GM12878 (cell line): ENCODE results near the gene ULK1. TPM values are rescaled to one million over a fixed set of nuclear protein-coding genes. Genes with fewer than 3 reads are reported as not detected.

ENCODE experiments used
- ATAC-seq: fragments of 200-7000 bp; cut with Tn5 transposase; 3 replicates; pipeline ENCODE4 v1.9.1; 2020; ENCODE audit warnings: mild to moderate bottlenecking, moderate library complexity
- BruUV-seq: library from RNA; stranded (reverse); fragments of 400-500 nt; replicated peaks from 2 replicates; lab custom pipeline; 2021; lab: Mats Ljungman, UMichigan
- CTCF ChIA-PET: fragments of 300-600 bp; sonication (Branson Sonifier 250); formaldehyde crosslinking; extraction: SDS; loops from one replicate; lab custom pipeline; 2021; ENCODE audit warnings: inconsistent platforms; lab: Yijun Ruan, JAX
- POLR2A ChIA-PET: fragments of 350-600 bp; formaldehyde crosslinking; extraction: SDS; loops from one replicate; lab custom pipeline; 2021; ENCODE audit warnings: inconsistent platforms; lab: Charles Lee
- RAD21 ChIA-PET: fragments of 300-600 bp; sonication (Branson Sonifier 250); formaldehyde crosslinking; loops from one replicate; lab custom pipeline; 2023; ENCODE audit warnings: antibody characterized with exemption; ENCODE audit not compliant: unreplicated experiment; lab: Charles Lee
- SMC1A ChIA-PET: fragments of 300-600 bp; sonication (Branson Sonifier 250); formaldehyde crosslinking; loops from one replicate; lab custom pipeline; 2023; ENCODE audit not compliant: unreplicated experiment, uncharacterized antibody; lab: Charles Lee
- DNase-seq: peaks from one replicate; pipeline ENCODE4 v3.0.0-alpha.2; 2011; ENCODE audit warnings: low read depth, low spot score
- FAIRE-seq: peaks from 3 replicates; lab custom pipeline; 2011; peaks lifted over from hg19 to GRCh38; lab: Jason Lieb, UNC
- H2AFZ ChIP-seq: 2 replicates; pipeline ENCODE4 v1.6.0; 2011; ENCODE audit warnings: low read depth, low read length, control low read depth; ENCODE audit not compliant: control insufficient read depth
- H3K27ac ChIP-seq: 2 replicates; pipeline ENCODE4 v1.5.1; 2011; ENCODE audit warnings: control low read depth; ENCODE audit not compliant: control insufficient read depth, insufficient read depth
- H3K27me3 ChIP-seq, 2 experiments: replicated peaks in 1 of 2; 2 replicates each; pipeline versions ENCODE4 v1.6.0 to v1.6.1; 2011; ENCODE audit warnings: low read length in 1 of 2; ENCODE audit not compliant: control insufficient read depth in 2 of 2, insufficient read depth in 2 of 2
- H3K36me3 ChIP-seq, 2 experiments: 2 replicates each; pipeline ENCODE4 v1.5.1; 2011; ENCODE audit warnings: low read length in 1 of 2; ENCODE audit not compliant: control insufficient read depth in 2 of 2, insufficient read depth in 2 of 2
- H3K4me1 ChIP-seq: 2 replicates; pipeline ENCODE4 v1.6.1; 2011; ENCODE audit warnings: mild to moderate bottlenecking, low read length, moderate library complexity, mixed read lengths; ENCODE audit not compliant: control insufficient read depth, insufficient read depth
- H3K4me2 ChIP-seq: 2 replicates; pipeline ENCODE4 v1.6.0; 2011; ENCODE audit warnings: control low read depth; ENCODE audit not compliant: control insufficient read depth, insufficient read depth
- H3K4me3 ChIP-seq: fragments of 200-600 bp; sonication (generic); 2 replicates; pipeline ENCODE4 v1.5.1; 2016
- H3K79me2 ChIP-seq: 2 replicates; pipeline ENCODE4 v1.6.0; 2011; ENCODE audit warnings: low read length; ENCODE audit not compliant: control insufficient read depth, insufficient read depth
- H3K9ac ChIP-seq: 2 replicates; pipeline ENCODE4 v1.8.0; 2011; ENCODE audit warnings: low read length, control low read depth, mixed read lengths; ENCODE audit not compliant: control insufficient read depth, insufficient read depth
- H3K9me3 ChIP-seq: replicated peaks from 3 replicates; pipeline ENCODE4 v1.5.1; 2011; ENCODE audit warnings: mild to moderate bottlenecking, low read length; ENCODE audit not compliant: control insufficient read depth, insufficient read depth
- H4K20me1 ChIP-seq: 2 replicates; pipeline ENCODE4 v1.6.0; 2011; ENCODE audit not compliant: control insufficient read depth, insufficient read depth
- BCL11A ChIP-seq: IDR thresholded peaks from 2 replicates; pipeline ENCODE4 v1.6.1; 2011; ENCODE audit warnings: low read depth, low read length
- GABPA ChIP-seq: IDR thresholded peaks from 2 replicates; pipeline ENCODE4 v1.6.1; 2014; ENCODE audit warnings: antibody characterized with exemption, low read depth, mild to moderate bottlenecking, inconsistent platforms
- GATAD2B ChIP-seq: fragments of 450-650 bp; conservative IDR thresholded peaks from 2 replicates; pipeline ENCODE4 v1.6.1; 2017; ENCODE audit warnings: low read depth, mild to moderate bottlenecking, moderate library complexity
- KAT2A ChIP-seq: conservative IDR thresholded peaks from 2 replicates; pipeline ENCODE4 v1.6.1; 2011; ENCODE audit warnings: low read depth, low read length; ENCODE audit not compliant: control insufficient read depth
- KLF5 ChIP-seq: fragments of 450-650 bp; IDR thresholded peaks from 2 replicates; pipeline ENCODE4 v1.6.1; 2014; ENCODE audit warnings: mild to moderate bottlenecking; ENCODE audit not compliant: partially characterized antibody
- MXI1 ChIP-seq: fragments of 150-350 bp; IDR thresholded peaks from 2 replicates; pipeline ENCODE4 v1.6.1; 2011; ENCODE audit warnings: low read depth, mild to moderate bottlenecking, inconsistent platforms, low read length, improper control_type of control experiment
- MYC ChIP-seq: IDR thresholded peaks from 2 replicates; pipeline ENCODE4 v1.6.1; 2011; ENCODE audit warnings: mild to moderate bottlenecking, low read length, moderate library complexity, inconsistent platforms; ENCODE audit not compliant: insufficient read depth, insufficient replicate concordance, insufficient read length, severe bottlenecking
- SPI1 ChIP-seq: IDR thresholded peaks from 2 replicates; pipeline ENCODE4 v1.6.1; 2011; ENCODE audit warnings: low read depth, mild to moderate bottlenecking, low read length, moderate library complexity, borderline replicate concordance; ENCODE audit not compliant: insufficient read depth
- YY1 ChIP-seq: IDR thresholded peaks from 2 replicates; pipeline ENCODE4 v1.6.1; 2011; ENCODE audit warnings: low read depth, mild to moderate bottlenecking, low read length
- WGBS: methylation state at CpG from one replicate; pipeline ENCODE4 v1.1.6; 2016; ENCODE audit warnings: low lambda C conversion rate; ENCODE audit not compliant: insufficient replicate concordance, insufficient coverage; ENCODE audit errors: missing lambda C conversion rate; 5-methylcytosine and 5-hydroxymethylcytosine counted together
- in situ Hi-C: fragments of 300-500 bp; cut with MboI; formaldehyde crosslinking; loops from 9 replicates; pipeline ENCODE4 v1.14.3; 2018; ENCODE audit warnings: mixed read lengths
- intact Hi-C: fragments of 100-400 bp; cut with micrococcal nuclease; formaldehyde crosslinking; loops from one replicate; pipeline ENCODE4 v1.14.2; 2022; ENCODE audit not compliant: unreplicated experiment
- polyA plus RNA-seq, 11 experiments: library from polyadenylated mRNA; depleted of rRNA in 4 of 11; unstranded in 6 of 11; stranded (reverse) in 5 of 11; fragments of >200 nt; fragmentation: Nextera tagmentation in 4 of 11; fragmentation: Illumina TruSeq in 1 of 11; extraction: Ambion mirVana in 4 of 11; extraction: Trizol in 1 of 11; gene quantifications; 1 replicate in 1 of 11; 2 replicates in 10 of 11; pipeline versions ENCODE4 v1.2.1 to v1.2.3, GENCODE V29; 2011 to 2016; ENCODE audit warnings: inconsistent platforms in 2 of 11, missing spikeins in 2 of 11, low read depth in 1 of 11
- total RNA-seq, 4 experiments: library from RNA; depleted of rRNA in 3 of 4; stranded (reverse); fragments of >200 nt in 3 of 4; fragmentation: Illumina TruSeq in 1 of 4; extraction: Trizol in 1 of 4; gene quantifications; 2 replicates each; pipeline versions ENCODE4 v1.2.1 to v1.2.3, GENCODE V29; 2013 to 2021
- TF ChIP-seq, protein P1 (sequence below): IDR thresholded peaks from 2 replicates; pipeline ENCODE4 v1.6.1; 2011; ENCODE audit warnings: mild to moderate bottlenecking, low read depth, low read length, moderate library complexity; ENCODE audit not compliant: insufficient replicate concordance
- TF ChIP-seq, protein P2 (sequence below): fragments of 450-650 bp; IDR thresholded peaks from 2 replicates; pipeline ENCODE4 v1.6.1; 2016; ENCODE audit warnings: mild to moderate bottlenecking, moderate library complexity, borderline replicate concordance
- TF ChIP-seq, protein P3 (sequence below): fragments of 450-650 bp; IDR thresholded peaks from 2 replicates; pipeline ENCODE4 v1.6.1; 2017; ENCODE audit warnings: mild to moderate bottlenecking, moderate library complexity

The ULK1 gene
- total and polyA plus RNA-seq, 10 of the 15 experiments (the other 5 are each of a cell fraction or from before 2014, with no cell fraction given): 0.13 to 14.1 (median 1.5) TPM

DNA sequence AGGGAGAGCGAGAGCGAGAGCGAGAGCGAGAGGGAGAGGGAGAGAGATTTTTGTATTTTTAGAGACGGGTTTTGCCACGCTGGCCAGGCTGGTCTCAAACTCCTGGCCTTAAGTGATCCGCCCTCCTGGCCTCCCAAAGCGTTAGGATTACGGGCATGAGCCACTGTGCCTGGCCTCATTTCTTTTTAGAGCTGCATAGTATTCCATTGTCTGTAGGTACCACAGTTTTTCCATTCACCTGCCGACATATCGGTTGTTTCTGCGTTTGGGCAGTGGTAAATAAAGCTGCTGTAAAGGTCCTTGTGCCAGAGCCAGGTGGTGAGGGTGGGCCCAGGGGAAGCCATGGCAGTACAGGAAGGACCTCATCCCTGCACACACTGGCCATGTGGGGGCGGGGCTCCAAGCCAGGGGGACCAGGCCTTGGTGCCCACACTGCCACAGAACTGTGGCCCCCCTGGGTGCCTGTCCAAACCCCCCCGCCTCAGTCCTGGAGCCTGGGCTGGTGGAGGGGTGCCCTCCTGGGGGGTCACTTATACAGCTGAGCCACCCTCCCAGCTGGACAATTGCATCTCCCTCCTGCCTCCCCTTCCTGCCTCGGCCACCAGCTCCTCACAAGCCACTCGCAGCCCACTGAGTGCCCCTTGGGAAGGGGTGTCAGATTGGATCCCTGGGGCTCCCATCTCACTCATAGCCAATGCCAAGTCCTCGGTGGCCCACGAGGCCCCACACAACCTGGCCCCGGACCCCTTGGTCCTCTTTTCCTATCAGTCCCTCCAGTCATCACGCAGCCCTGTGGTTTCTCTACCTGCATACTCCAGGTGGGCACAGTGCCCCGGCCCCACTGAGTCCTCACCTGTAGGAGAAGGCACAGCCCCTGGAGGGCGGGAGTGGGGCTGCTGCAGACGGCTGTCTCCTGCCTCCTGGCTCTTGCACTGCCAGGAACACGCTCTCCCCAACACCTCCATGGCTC is 33.0 kb downstream of the ULK1 start:
- Histone ChIP-seq H2AFZ (no peak overlapping the region), H3K4me1 (peaks cover 21% of the 10 kb centered on the region), H3K9me3 (no peaks in the 10 kb centered on the region), H4K20me1 (no peaks in the 10 kb centered on the region), H3K79me2 (peaks cover 20% of the 10 kb centered on the region), H3K27me3 (no peaks in the 10 kb centered on the region), H3K27ac (no peak overlapping the region), H3K9ac (no peak overlapping the region), H3K4me2 (no peak overlapping the region), H3K4me3 (no peak overlapping the region), H3K36me3 (peaks cover 3 to 4% of the 10 kb centered on the region in 2 experiments; a peak in 3 of 4 replicates)
- WGBS: 81% methylated on average over 23 of the region's 24 CpGs
- ChIA-PET POLR2A (interaction anchor here (0.6 to 0.7 kb wide), 4 partner anchors 12 to 562 kb away, joined by 3 to 7 read pairs (median 4); no protein-coding TSS in a partner anchor), SMC1A (no interaction called here), RAD21 (interaction anchor here (0.6 kb wide), 1 partner anchor 1101 kb away, joined by 3 read pairs; no protein-coding TSS in a partner anchor), CTCF (no interaction called here)
- FAIRE-seq (no peak), DNase-seq (no peak), ATAC-seq (no peak)
- intact Hi-C loops: loop anchor here (2.0 kb wide), 2 partner anchors 21 to 33 kb away; partner anchors contain the start of genes EP400 and ULK1
- BruUV-seq: no TSS peak
- in situ Hi-C loops: no loop called here
- TF ChIP-seq, protein P1, sequence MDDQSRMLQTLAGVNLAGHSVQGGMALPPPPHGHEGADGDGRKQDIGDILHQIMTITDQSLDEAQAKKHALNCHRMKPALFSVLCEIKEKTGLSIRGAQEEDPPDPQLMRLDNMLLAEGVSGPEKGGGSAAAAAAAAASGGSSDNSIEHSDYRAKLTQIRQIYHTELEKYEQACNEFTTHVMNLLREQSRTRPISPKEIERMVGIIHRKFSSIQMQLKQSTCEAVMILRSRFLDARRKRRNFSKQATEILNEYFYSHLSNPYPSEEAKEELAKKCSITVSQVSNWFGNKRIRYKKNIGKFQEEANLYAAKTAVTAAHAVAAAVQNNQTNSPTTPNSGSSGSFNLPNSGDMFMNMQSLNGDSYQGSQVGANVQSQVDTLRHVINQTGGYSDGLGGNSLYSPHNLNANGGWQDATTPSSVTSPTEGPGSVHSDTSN: no peak
- TF ChIP-seq, protein P2, sequence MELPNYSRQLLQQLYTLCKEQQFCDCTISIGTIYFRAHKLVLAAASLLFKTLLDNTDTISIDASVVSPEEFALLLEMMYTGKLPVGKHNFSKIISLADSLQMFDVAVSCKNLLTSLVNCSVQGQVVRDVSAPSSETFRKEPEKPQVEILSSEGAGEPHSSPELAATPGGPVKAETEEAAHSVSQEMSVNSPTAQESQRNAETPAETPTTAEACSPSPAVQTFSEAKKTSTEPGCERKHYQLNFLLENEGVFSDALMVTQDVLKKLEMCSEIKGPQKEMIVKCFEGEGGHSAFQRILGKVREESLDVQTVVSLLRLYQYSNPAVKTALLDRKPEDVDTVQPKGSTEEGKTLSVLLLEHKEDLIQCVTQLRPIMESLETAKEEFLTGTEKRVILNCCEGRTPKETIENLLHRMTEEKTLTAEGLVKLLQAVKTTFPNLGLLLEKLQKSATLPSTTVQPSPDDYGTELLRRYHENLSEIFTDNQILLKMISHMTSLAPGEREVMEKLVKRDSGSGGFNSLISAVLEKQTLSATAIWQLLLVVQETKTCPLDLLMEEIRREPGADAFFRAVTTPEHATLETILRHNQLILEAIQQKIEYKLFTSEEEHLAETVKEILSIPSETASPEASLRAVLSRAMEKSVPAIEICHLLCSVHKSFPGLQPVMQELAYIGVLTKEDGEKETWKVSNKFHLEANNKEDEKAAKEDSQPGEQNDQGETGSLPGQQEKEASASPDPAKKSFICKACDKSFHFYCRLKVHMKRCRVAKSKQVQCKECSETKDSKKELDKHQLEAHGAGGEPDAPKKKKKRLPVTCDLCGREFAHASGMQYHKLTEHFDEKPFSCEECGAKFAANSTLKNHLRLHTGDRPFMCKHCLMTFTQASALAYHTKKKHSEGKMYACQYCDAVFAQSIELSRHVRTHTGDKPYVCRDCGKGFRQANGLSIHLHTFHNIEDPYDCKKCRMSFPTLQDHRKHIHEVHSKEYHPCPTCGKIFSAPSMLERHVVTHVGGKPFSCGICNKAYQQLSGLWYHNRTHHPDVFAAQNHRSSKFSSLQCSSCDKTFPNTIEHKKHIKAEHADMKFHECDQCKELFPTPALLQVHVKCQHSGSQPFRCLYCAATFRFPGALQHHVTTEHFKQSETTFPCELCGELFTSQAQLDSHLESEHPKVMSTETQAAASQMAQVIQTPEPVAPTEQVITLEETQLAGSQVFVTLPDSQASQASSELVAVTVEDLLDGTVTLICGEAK: no peak
- TF ChIP-seq BCL11A (no peak), MYC (no peak), KAT2A (no peak), GATAD2B (no peak), YY1 (no peak), SPI1 (no peak), KLF5 (no peak), GABPA (no peak), MXI1 (no peak)
- TF ChIP-seq, protein P3, sequence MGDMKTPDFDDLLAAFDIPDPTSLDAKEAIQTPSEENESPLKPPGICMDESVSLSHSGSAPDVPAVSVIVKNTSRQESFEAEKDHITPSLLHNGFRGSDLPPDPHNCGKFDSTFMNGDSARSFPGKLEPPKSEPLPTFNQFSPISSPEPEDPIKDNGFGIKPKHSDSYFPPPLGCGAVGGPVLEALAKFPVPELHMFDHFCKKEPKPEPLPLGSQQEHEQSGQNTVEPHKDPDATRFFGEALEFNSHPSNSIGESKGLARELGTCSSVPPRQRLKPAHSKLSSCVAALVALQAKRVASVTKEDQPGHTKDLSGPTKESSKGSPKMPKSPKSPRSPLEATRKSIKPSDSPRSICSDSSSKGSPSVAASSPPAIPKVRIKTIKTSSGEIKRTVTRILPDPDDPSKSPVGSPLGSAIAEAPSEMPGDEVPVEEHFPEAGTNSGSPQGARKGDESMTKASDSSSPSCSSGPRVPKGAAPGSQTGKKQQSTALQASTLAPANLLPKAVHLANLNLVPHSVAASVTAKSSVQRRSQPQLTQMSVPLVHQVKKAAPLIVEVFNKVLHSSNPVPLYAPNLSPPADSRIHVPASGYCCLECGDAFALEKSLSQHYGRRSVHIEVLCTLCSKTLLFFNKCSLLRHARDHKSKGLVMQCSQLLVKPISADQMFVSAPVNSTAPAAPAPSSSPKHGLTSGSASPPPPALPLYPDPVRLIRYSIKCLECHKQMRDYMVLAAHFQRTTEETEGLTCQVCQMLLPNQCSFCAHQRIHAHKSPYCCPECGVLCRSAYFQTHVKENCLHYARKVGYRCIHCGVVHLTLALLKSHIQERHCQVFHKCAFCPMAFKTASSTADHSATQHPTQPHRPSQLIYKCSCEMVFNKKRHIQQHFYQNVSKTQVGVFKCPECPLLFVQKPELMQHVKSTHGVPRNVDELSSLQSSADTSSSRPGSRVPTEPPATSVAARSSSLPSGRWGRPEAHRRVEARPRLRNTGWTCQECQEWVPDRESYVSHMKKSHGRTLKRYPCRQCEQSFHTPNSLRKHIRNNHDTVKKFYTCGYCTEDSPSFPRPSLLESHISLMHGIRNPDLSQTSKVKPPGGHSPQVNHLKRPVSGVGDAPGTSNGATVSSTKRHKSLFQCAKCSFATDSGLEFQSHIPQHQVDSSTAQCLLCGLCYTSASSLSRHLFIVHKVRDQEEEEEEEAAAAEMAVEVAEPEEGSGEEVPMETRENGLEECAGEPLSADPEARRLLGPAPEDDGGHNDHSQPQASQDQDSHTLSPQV: no peak
